Activated naive CD4-positive, alpha-beta T cell treated with anti-CD3 and anti-CD28 coated beads for 36 hours (primary cell): ENCODE measurements around the gene RUFY3. TPM values are rescaled to one million over a fixed set of nuclear protein-coding genes. Genes with fewer than 3 reads are reported as not detected.

Source experiments
- CTCF ChIA-PET: fragments of 350-600 bp; sonication (Branson Sonifier 250); formaldehyde crosslinking; loops from one replicate; lab custom pipeline; 2021; ENCODE audit warnings: antibody characterized with exemption; lab: Charles Lee
- DNase-seq: peaks from one replicate; pipeline ENCODE4 v3.0.0-alpha.2; 2020
- H3K27ac Mint-ChIP-seq: one replicate; pipeline ENCODE4 v1.8.0; 2021; ENCODE audit warnings: mild to moderate bottlenecking, mixed read lengths
- H3K27me3 Mint-ChIP-seq: one replicate; pipeline ENCODE4 v1.8.0; 2021; ENCODE audit warnings: low read depth, mixed read lengths
- H3K36me3 Mint-ChIP-seq: one replicate; pipeline ENCODE4 v1.8.0; 2021; ENCODE audit warnings: low read depth, mixed read lengths
- H3K4me1 Mint-ChIP-seq: one replicate; pipeline ENCODE4 v1.8.0; 2021; ENCODE audit warnings: low read depth, mixed read lengths
- H3K4me3 Mint-ChIP-seq: one replicate; pipeline ENCODE4 v1.8.0; 2021; ENCODE audit warnings: mild to moderate bottlenecking, moderate library complexity, mixed read lengths
- H3K9me3 Mint-ChIP-seq: one replicate; pipeline ENCODE4 v1.8.0; 2021; ENCODE audit warnings: mixed read lengths
- intact Hi-C: fragments of 100-400 bp; cut with micrococcal nuclease; formaldehyde crosslinking; loops from one replicate; pipeline ENCODE4 v1.15.1; 2023
- total RNA-seq, 2 experiments: library from RNA; stranded (reverse); gene quantifications; one replicate each; pipeline ENCODE4 v1.2.3, GENCODE V29; 2021

The RUFY3 gene
- total RNA-seq, 2 experiments from 2014 or later = 14.9 to 18.0 TPM

DNA sequence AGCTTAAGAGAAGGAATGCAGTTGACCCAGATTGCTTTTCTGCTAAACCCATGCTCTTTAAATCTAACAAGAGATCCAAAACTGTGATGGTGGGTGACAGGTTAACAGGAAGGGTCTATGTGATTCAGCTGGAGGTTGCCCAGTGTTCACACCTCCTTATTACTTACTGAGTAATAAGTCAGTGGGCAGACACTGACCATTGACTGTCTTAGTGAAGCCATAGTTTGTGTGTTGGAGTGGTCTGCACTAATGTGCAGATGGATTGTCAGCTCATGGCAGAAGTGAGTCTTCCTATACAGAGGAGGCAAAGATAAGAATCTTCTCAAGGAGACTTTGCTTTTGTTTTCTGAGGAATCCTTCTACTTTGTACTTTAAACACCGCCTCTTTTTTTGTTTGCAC lies 15.2 kb upstream of the RUFY3 start:
- H3K4me1 Mint-ChIP-seq = peaks cover 36% of the 10 kb centered on the region
- peak overlapping the region; percentile 82 for H3K4me3 Mint-ChIP-seq
- CTCF ChIA-PET = interaction anchor here (0.8 to 1.4 kb wide), 4 partner anchors 17 to 31 kb away, joined by 3 to 7 read pairs (median 5); no protein-coding TSS in a partner anchor
- intact Hi-C loops = no loop called here
- peak overlapping the region; percentile 90 for H3K27ac Mint-ChIP-seq
- no peaks in the 10 kb centered on the region for H3K9me3 Mint-ChIP-seq
- peaks cover 1% of the 10 kb centered on the region for H3K36me3 Mint-ChIP-seq
- no peaks in the 10 kb centered on the region for H3K27me3 Mint-ChIP-seq
- DNase-seq = no peak

DNA sequence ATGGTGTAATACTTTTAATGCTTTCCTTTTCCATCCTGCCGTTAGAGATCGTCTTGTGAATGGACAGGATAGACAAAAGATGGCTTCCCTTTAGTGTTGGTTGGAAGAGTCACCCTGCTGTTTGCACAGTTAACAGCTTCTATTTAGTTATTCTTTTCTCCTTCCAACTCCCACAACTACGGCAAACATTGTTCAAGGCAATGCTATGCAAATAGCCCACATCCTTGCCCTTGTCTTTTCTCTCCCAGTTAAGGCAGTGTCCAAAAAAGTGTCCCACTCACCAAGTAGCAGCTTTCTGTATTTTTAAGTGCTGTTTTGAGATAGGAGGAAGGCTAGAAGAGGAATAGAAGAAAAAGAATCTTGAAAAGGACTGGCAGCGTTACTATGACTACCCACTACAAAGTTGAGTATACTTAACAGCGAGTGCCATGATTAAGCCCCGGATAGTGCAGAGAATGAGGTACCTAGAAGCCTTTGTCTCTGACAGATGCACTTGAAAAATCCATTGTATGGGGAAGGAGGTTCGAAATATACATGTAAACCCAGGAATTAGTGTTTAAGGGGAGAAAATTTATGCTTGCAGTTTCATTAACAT lies 12.1 kb upstream of the RUFY3 start:
- CTCF ChIA-PET = no interaction called here
- no peaks in the 10 kb centered on the region for H3K36me3 Mint-ChIP-seq
- H3K9me3 Mint-ChIP-seq = no peaks in the 10 kb centered on the region
- DNase-seq = no peak
- H3K4me1 Mint-ChIP-seq = peaks cover 59% of the 10 kb centered on the region
- no peaks in the 10 kb centered on the region for H3K27me3 Mint-ChIP-seq
- H3K4me3 Mint-ChIP-seq = no peak overlapping the region
- no peak overlapping the region for H3K27ac Mint-ChIP-seq
- intact Hi-C loops = no loop called here

DNA sequence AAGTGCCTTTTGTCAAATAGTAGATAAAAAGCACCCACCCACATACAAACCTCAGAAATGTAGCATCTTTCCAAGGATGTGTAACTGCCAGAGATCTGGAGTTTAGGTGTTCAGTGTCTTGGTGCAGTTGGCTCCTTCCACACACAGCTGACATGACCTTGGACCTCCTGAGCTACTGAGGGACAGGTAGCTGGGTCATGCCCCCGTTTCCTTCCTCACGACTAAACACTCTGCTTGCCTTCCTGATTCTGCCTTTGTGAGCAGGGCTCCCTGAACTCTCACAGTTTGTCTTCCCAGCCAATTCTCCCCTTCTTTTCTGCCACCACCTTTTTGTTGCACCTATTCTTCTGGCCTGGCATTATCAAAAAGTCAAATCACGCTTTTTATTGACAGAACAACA lies 10.2 kb upstream of the RUFY3 start:
- Mint-ChIP-seq H3K27ac (no peak overlapping the region), H3K4me1 (peaks cover 60% of the 10 kb centered on the region), H3K27me3 (no peaks in the 10 kb centered on the region), H3K9me3 (no peaks in the 10 kb centered on the region), H3K4me3 (no peak overlapping the region), H3K36me3 (no peaks in the 10 kb centered on the region)
- intact Hi-C loops = no loop called here
- CTCF ChIA-PET = no interaction called here
- DNase-seq = no peak

DNA sequence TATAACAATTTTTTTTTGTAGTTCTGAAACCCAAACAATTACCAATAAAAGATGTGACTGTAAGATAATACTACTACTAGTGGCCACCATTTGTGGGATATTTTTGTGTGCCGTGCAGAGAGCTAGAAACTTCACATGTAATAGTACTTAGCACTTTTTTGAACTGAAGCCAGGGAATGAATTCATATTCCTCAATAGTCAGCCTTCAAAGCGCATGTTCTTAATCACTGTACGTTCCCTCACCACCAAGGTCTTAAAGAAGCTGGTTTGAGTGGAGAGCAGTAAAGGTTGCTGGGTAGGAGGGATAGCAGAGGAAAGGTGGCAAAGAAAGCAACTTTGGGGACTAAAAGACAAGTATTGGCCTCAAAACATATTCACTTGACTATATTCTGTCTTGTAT lies 9.6 kb upstream of the RUFY3 start:
- H3K4me3 Mint-ChIP-seq = no peak overlapping the region
- no peak overlapping the region for H3K27ac Mint-ChIP-seq
- H3K27me3 Mint-ChIP-seq = no peaks in the 10 kb centered on the region
- H3K36me3 Mint-ChIP-seq = no peaks in the 10 kb centered on the region
- intact Hi-C loops = no loop called here
- CTCF ChIA-PET = interaction anchor here (0.8 to 1.5 kb wide), 2 partner anchors 23 kb away, joined by 3 to 12 read pairs; partner anchors contain the start of gene UTP3
- peaks cover 58% of the 10 kb centered on the region for H3K4me1 Mint-ChIP-seq
- no peaks in the 10 kb centered on the region for H3K9me3 Mint-ChIP-seq
- DNase-seq = no peak

DNA sequence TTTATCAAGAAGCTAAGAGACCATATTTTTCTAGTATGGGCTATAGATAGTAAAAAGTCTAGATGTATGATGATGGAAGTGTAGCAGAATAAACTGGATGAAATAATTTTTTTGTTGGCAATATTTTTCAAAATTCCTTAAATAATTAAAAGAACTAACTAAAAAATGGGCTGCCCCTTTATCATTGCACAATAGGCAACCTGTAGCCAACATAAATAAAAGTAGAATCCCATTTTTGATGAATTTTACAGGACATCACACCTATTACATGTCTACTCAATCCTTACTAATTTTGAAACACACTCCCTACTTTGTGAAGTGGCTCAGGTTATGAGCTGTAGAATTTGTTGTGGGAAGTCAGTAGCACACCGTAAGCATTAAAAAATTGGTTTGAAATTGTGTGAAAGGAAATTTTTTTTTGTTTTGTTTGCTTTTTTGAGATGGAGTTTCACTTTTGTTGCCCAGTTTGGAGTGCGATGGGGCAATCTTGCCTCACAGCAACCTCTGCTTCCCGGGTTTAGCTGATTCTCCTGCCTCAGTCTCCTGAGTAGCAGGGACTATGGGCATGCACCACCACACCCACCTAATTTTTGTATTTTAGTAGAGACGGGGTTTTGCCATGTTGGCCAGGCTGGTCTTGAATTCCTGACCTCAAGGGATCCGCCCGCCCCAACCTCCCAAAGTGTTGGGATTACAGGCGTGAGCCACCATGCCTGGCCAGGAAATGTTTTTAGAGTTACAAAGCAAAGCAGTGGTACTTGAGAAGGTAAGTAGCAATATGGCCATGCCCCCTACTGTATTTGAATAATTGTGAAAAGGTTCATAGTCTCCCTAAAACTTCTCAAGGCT lies 8.9 kb upstream of the RUFY3 start:
- Mint-ChIP-seq H3K27me3 (no peaks in the 10 kb centered on the region), H3K27ac (no peak overlapping the region), H3K36me3 (no peaks in the 10 kb centered on the region), H3K4me3 (no peak overlapping the region), H3K4me1 (peaks cover 62% of the 10 kb centered on the region), H3K9me3 (no peaks in the 10 kb centered on the region)
- DNase-seq = no peak
- CTCF ChIA-PET = interaction anchor here (0.8 to 1.5 kb wide), 2 partner anchors 22 to 24 kb away, joined by 3 to 12 read pairs; partner anchors contain the start of gene UTP3
- intact Hi-C loops = loop anchor here (1.0 kb wide), 2 partner anchors 8 to 21 kb away; no protein-coding TSS in a partner anchor

DNA sequence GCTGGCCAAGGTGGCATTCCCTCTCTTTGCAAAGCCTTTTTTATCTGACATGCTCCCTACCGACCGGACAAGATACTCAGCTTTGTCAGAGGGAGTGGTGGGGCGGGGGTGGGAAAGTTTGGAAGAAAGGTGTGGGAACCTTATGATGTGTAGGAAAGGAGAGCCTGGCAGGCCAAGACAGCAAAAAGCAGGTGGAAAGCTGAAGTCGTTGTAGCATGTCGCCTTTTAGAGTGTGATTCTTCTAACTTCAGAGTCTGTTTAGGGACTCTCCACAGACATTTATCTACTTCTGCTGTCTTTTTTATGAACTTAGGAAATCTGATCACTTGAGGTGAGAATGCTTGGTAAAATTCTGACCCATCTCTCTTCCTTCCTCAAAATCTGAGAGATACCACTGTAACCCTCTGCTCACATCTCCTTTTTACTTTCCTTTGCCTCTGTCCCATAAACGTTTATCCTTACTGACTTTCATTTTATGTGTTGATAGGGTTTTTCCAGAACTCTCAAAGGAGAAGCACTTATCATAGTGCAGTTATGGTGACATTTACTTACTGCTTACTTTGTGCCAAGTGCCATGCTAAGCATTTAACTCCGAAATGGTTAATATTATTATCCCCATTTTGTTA lies 8.2 kb upstream of the RUFY3 start:
- H3K36me3 Mint-ChIP-seq = no peaks in the 10 kb centered on the region
- DNase-seq = no peak
- H3K9me3 Mint-ChIP-seq = no peaks in the 10 kb centered on the region
- CTCF ChIA-PET = interaction anchor here (1.5 kb wide), 1 partner anchor 21 kb away, joined by 12 read pairs; no protein-coding TSS in a partner anchor
- H3K4me3 Mint-ChIP-seq = peak overlapping the region; percentile 37
- intact Hi-C loops = loop anchor here (1.0 kb wide), 2 partner anchors 8 to 21 kb away; no protein-coding TSS in a partner anchor
- no peaks in the 10 kb centered on the region for H3K27me3 Mint-ChIP-seq
- peaks cover 62% of the 10 kb centered on the region for H3K4me1 Mint-ChIP-seq
- peak overlapping the region; percentile 15 for H3K27ac Mint-ChIP-seq

DNA sequence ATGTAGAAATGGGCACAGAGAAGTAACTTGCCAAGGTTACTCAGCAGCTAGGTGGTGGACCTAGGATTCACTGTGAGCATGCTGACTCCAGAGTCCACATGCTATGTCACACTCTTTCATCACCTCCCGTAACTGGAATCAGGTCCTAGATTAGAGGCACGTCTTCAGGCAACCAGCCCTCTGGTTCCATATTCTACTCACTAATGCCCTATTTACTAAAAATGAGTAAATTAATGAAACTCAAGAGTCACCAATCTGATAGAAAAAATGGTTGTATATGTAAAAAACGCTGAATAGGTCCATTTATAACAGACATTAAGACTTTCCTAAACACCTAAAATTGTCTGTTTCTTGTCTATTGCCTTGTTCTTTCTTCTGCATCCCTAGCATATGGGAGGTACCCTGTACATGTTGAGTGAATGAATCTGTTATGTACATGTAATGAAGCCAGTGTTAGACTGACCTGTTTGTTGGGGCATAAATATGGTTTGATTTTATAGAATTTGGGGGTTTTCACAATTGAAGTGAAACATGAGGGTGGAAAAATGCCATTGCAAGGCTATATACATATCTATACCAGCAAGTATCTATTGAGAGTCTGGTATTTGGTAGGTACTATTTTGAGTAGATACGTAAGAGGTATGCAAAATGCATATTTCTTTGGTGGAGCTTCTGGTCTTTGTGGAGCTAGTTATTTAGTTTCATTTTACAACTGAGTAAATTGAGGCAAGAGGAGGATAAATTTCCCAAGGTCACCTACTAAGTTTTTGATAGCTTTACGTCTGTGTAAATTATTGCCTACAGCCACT lies 7.5 kb upstream of the RUFY3 start:
- Mint-ChIP-seq H3K4me1 (peaks cover 56% of the 10 kb centered on the region), H3K4me3 (no peak overlapping the region), H3K27ac (no peak overlapping the region), H3K9me3 (no peaks in the 10 kb centered on the region), H3K27me3 (no peaks in the 10 kb centered on the region), H3K36me3 (no peaks in the 10 kb centered on the region)
- CTCF ChIA-PET = no interaction called here
- intact Hi-C loops = no loop called here
- DNase-seq = no peak

DNA sequence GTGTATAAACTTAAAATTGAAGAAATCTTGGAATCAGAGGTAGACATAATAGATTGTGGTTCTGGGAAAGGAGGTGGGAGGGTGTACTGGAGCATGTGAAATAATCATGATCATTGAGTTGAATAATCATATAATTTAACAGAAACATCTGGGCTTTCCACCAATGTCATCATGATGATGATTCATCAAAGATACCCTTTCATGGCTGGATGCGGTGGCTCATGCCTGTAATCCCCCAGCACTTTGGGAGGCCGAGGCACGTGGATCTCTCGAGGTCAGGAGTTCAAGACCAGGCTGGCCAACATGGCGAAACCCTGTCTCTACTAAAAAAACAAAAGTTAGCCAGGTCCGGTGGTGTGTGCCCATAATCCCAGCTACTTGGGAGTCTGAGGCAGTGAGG lies 6.7 kb upstream of the RUFY3 start:
- Mint-ChIP-seq H3K4me1 (peaks cover 49% of the 10 kb centered on the region), H3K27ac (peak overlapping the region; percentile 48), H3K27me3 (no peaks in the 10 kb centered on the region), H3K9me3 (no peaks in the 10 kb centered on the region), H3K36me3 (no peaks in the 10 kb centered on the region), H3K4me3 (no peak overlapping the region)
- DNase-seq = peak; percentile 37
- CTCF ChIA-PET = interaction anchor here (0.7 kb wide), 1 partner anchor 11 kb away, joined by 3 read pairs; no protein-coding TSS in a partner anchor
- intact Hi-C loops = no loop called here

DNA sequence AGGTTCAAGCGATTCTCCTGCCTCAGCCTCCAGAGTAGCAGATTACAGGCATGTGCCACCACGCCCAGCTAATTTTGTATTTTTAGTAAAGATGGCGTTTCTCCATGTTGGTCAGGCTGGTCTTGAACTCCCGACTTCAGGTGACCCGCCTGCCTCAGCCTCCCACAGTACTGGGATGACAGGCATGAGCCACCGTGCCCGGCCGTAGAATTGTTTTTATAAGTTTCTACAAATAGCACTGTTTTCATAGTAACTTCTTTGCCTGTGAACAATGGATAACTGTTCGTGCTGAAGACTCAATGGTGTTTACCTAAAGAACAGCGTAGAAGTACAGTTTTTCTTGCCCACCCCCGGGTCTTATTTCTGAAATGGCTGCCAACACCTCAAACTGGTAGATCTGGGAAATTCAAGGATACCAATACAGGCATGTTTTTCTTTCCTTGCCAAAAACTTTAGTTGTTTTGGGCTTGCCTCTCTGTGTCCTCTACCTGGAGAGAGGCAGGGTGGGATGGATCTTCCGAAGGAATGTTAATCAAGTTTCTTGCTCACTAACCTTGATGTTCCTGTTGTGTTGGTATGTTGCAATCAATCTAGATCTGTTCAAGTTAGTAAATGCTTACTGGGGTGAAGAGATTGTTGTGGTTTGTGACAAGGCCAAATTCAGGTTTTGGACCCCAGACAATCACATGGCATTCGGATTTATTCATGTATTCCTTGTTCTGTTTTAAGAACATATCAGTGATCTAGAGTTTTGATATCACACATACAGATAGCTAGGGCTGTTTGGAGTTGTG lies 2.8 kb upstream of the RUFY3 start:
- Mint-ChIP-seq H3K4me3 (no peak overlapping the region), H3K36me3 (no peaks in the 10 kb centered on the region), H3K27me3 (no peaks in the 10 kb centered on the region), H3K9me3 (no peaks in the 10 kb centered on the region), H3K4me1 (peaks cover 41% of the 10 kb centered on the region), H3K27ac (no peak overlapping the region)
- intact Hi-C loops = no loop called here
- DNase-seq = no peak
- CTCF ChIA-PET = no interaction called here

DNA sequence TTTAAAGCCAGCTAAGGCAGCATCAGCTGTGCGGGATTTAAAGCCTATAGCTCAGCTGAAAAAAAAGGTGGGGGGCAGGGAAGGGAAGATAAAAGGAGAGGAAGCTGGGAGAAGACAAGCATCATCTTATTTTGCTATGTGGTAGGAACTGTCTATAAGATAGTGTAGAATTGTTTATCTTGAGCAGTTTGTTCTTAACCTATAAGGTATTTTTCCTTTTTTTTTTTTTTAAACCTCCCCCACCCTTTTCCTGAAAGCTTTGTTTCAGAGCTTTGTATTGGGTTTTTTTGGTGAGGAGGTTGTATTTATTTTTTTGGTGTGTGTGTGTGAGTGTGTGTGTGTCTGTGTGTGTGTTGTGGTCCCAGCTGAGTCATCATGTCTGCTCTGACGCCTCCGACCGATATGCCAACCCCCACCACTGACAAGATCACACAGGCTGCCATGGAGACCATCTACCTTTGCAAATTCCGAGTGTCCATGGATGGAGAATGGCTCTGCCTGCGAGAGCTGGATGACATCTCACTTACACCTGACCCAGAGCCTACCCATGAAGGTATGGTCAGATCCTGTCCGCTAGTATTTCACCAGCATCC lies 531 bp downstream of the RUFY3 start:
- Mint-ChIP-seq H3K27ac (no peak overlapping the region), H3K27me3 (no peaks in the 10 kb centered on the region), H3K36me3 (no peaks in the 10 kb centered on the region), H3K4me3 (peak overlapping the region; percentile 4), H3K4me1 (peaks cover 23% of the 10 kb centered on the region), H3K9me3 (no peaks in the 10 kb centered on the region)
- CTCF ChIA-PET = interaction anchor here (0.6 to 5.9 kb wide), 5 partner anchors 13 to 306 kb away, joined by 3 to 37 read pairs (median 5); partner anchors contain the start of gene UTP3
- peak; percentile 48 for DNase-seq
- intact Hi-C loops = no loop called here

DNA sequence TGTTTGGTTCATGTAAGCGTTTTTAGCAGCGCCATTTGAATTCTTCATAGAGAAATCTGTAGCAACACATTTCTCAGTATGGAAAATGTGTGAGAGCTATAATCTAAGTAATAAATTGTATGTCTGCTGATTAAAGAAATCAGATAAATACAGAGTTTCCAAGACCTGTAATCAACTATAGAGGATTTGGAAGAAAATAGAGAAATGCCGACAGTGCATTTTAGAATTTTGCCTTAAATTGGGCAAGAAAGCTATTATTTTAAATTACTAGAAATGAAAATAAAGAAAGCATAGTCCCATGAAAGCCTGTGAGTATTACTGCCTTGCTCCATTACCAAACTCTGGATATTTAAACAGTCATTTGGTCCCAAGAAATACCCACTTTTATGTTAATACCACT lies 2.7 kb downstream of the RUFY3 start:
- intact Hi-C loops = no loop called here
- no peaks in the 10 kb centered on the region for H3K27me3 Mint-ChIP-seq
- H3K4me1 Mint-ChIP-seq = peaks cover 20% of the 10 kb centered on the region
- no peaks in the 10 kb centered on the region for H3K9me3 Mint-ChIP-seq
- DNase-seq = no peak
- H3K4me3 Mint-ChIP-seq = no peak overlapping the region
- CTCF ChIA-PET = interaction anchor here (1.0 to 5.9 kb wide), 2 partner anchors 11 to 272 kb away, joined by 3 to 37 read pairs; no protein-coding TSS in a partner anchor
- no peaks in the 10 kb centered on the region for H3K36me3 Mint-ChIP-seq
- H3K27ac Mint-ChIP-seq = no peak overlapping the region
